SU-DHL-6 (cell line): ENCODE results near the gene PSKH1.

ENCODE experiments used
- H2AFZ ChIP-seq: fragments of 200-600 bp; sonication (generic); 2 replicates; pipeline ENCODE4 v1.6.1; 2014; ENCODE audit warnings: low read depth, mild to moderate bottlenecking, moderate library complexity, mixed read lengths, antibody characterized with exemption, low read length; ENCODE audit not compliant: severe bottlenecking
- H3F3A ChIP-seq: fragments of 200-600 bp; shearing (Covaris generic); 2 replicates; pipeline ENCODE4 v1.6.0; 2016; ENCODE audit warnings: antibody characterized with exemption, mild to moderate bottlenecking; ENCODE audit not compliant: insufficient read depth
- H3K27ac ChIP-seq: fragments of 200-600 bp; sonication (generic); 2 replicates; pipeline ENCODE4 v1.5.1; 2016; ENCODE audit warnings: low read depth, mild to moderate bottlenecking, low read length, moderate library complexity, mixed read lengths
- H3K27me3 ChIP-seq: fragments of 200-600 bp; sonication (generic), shearing (Covaris generic); 2 replicates; pipeline ENCODE4 v1.6.0; 2014; ENCODE audit warnings: mild to moderate bottlenecking, low read length
- H3K36me3 ChIP-seq: fragments of 200-600 bp; sonication (generic); 2 replicates; pipeline ENCODE4 v1.6.1; 2014; ENCODE audit warnings: mild to moderate bottlenecking, low read length, mixed read lengths
- H3K4me2 ChIP-seq: fragments of 300-600, 200-600 bp; shearing (Covaris generic), sonication (generic); 2 replicates; pipeline ENCODE4 v1.6.0; 2014; ENCODE audit warnings: low read length, low read depth, mild to moderate bottlenecking; ENCODE audit not compliant: poor library complexity, severe bottlenecking
- H3K4me3 ChIP-seq: fragments of 200-600 bp; sonication (generic); 2 replicates; pipeline ENCODE4 v1.5.1; 2014; ENCODE audit warnings: antibody characterized with exemption, low read length, mild to moderate bottlenecking, mixed read lengths; ENCODE audit not compliant: insufficient read depth, poor library complexity, severe bottlenecking
- H3K79me2 ChIP-seq: fragments of 200-600 bp; sonication (generic); 2 replicates; pipeline ENCODE4 v1.6.1; 2014; ENCODE audit warnings: mild to moderate bottlenecking, low read length, moderate library complexity; ENCODE audit not compliant: insufficient read depth
- H3K9ac ChIP-seq: fragments of 200-600 bp; sonication (generic); 2 replicates; pipeline ENCODE4 v1.7.0; 2014; ENCODE audit warnings: mild to moderate bottlenecking, low read length
- H3K9me2 ChIP-seq: fragments of 200-600 bp; sonication (generic); replicated peaks from 2 replicates; pipeline ENCODE4 v1.6.1; 2014; ENCODE audit warnings: low read length; ENCODE audit not compliant: insufficient read depth
- H3K9me3 ChIP-seq: fragments of 200-600 bp; sonication (generic); 2 replicates; pipeline ENCODE4 v1.6.1; 2014; ENCODE audit warnings: low read length, mixed read lengths; ENCODE audit not compliant: insufficient read depth
- H4K20me1 ChIP-seq: fragments of 200-600 bp; sonication (generic); 2 replicates; pipeline ENCODE4 v1.6.1; 2014; ENCODE audit warnings: low read depth, mild to moderate bottlenecking, antibody characterized with exemption, low read length, moderate library complexity, mixed read lengths
- EZH2phosphoT487 ChIP-seq: fragments of 200-600 bp; sonication (generic), shearing (Covaris generic); conservative IDR thresholded peaks from 2 replicates; pipeline ENCODE4 v1.6.1; 2018; ENCODE audit warnings: mild to moderate bottlenecking, antibody characterized with exemption, low read length, moderate library complexity, mixed read lengths
- TF ChIP-seq, protein P1 (sequence below): fragments of 200-600 bp; sonication (generic); IDR thresholded peaks from one replicate; pipeline ENCODE4 v1.5.1; 2017; ENCODE audit warnings: antibody characterized with exemption, mild to moderate bottlenecking, low read length, moderate library complexity; ENCODE audit not compliant: insufficient read depth, poor library complexity, severe bottlenecking

The PSKH1 gene

GRCh38 chr16:67880584-67880983 is 12.5 kb upstream of the PSKH1 start:
- Histone ChIP-seq H3K4me2 (no peak overlapping the region), H3K36me3 (no peaks in the 10 kb centered on the region), H4K20me1 (no peaks in the 10 kb centered on the region), H3K27me3 (no peaks in the 10 kb centered on the region), H3K9me2 (no peaks in the 10 kb centered on the region), H3F3A (no peaks in the 10 kb centered on the region), H3K79me2 (peaks cover 8% of the 10 kb centered on the region; the same call in 1 of the 2 replicates), H3K9ac (no peak overlapping the region), H2AFZ (no peak overlapping the region), H3K9me3 (no peaks in the 10 kb centered on the region), H3K4me3 (no peak overlapping the region), H3K27ac (no peak overlapping the region)
- TF ChIP-seq, protein P1, sequence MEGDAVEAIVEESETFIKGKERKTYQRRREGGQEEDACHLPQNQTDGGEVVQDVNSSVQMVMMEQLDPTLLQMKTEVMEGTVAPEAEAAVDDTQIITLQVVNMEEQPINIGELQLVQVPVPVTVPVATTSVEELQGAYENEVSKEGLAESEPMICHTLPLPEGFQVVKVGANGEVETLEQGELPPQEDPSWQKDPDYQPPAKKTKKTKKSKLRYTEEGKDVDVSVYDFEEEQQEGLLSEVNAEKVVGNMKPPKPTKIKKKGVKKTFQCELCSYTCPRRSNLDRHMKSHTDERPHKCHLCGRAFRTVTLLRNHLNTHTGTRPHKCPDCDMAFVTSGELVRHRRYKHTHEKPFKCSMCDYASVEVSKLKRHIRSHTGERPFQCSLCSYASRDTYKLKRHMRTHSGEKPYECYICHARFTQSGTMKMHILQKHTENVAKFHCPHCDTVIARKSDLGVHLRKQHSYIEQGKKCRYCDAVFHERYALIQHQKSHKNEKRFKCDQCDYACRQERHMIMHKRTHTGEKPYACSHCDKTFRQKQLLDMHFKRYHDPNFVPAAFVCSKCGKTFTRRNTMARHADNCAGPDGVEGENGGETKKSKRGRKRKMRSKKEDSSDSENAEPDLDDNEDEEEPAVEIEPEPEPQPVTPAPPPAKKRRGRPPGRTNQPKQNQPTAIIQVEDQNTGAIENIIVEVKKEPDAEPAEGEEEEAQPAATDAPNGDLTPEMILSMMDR, result no peak
- TF ChIP-seq EZH2phosphoT487, result no peak

- H4K20me1 ChIP-seq, result no peaks in the 10 kb centered on the region
- no peaks in the 10 kb centered on the region for H3K9me2 ChIP-seq
- no peaks in the 10 kb centered on the region for H3K27me3 ChIP-seq
- no peak overlapping the region for H3K27ac ChIP-seq
- no peak overlapping the region for H3K4me3 ChIP-seq
- H2AFZ ChIP-seq, result no peak overlapping the region
- TF ChIP-seq, protein P1, result no peak
- no peak for TF ChIP-seq EZH2phosphoT487
- H3K36me3 ChIP-seq, result no peaks in the 10 kb centered on the region
- no peaks in the 10 kb centered on the region for H3F3A ChIP-seq
- no peak overlapping the region for H3K4me2 ChIP-seq
- no peaks in the 10 kb centered on the region for H3K9me3 ChIP-seq
- no peaks in the 10 kb centered on the region for H3K79me2 ChIP-seq
- no peak overlapping the region for H3K9ac ChIP-seq
Observed at GRCh38 chr16:67881621-67882161, 11.4 kb upstream of the PSKH1 start.

DNA sequence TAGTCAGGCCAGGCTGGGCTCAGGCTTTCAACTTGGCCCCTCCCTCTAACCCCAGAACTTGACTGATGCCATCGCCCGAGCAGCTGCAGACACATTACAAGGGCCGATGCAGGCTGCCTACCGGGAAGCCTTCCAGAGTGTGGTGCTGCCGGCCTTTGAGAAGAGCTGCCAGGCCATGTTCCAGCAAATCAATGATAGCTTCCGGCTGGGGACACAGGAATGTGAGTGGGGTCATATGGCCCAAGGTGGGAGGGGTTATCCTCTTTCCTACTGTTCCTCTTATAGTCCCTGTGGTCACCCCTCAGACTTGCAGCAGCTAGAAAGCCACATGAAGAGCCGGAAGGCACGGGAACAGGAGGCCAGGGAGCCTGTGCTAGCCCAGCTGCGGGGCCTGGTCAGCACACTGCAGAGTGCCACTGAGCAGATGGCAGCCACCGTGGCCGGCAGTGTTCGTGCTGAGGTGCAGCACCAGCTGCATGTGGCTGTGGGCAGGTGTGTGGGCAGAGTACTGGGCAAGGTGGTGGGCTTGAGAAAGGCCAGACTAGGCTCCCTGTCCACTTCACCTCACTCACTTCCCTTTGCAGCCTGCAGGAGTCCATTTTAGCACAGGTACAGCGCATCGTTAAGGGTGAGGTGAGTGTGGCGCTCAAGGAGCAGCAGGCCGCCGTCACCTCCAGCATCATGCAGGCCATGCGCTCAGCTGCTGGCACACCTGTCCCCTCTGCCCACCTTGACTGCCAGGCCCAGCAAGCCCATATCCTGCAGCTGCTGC is 10.5 kb upstream of the PSKH1 start:
- Histone ChIP-seq H3K4me3 (no peak overlapping the region), H3K4me2 (no peak overlapping the region), H3K9ac (no peak overlapping the region), H3K27ac (no peak overlapping the region), H3K36me3 (no peaks in the 10 kb centered on the region), H4K20me1 (no peaks in the 10 kb centered on the region), H2AFZ (no peak overlapping the region), H3K27me3 (no peaks in the 10 kb centered on the region), H3K9me3 (no peaks in the 10 kb centered on the region), H3F3A (no peaks in the 10 kb centered on the region), H3K79me2 (no peaks in the 10 kb centered on the region), H3K9me2 (no peaks in the 10 kb centered on the region)
- TF ChIP-seq, protein P1, result no peak
- no peak for TF ChIP-seq EZH2phosphoT487
